HepG2 (cell line): ENCODE results near the gene UBE2M. TPM values are rescaled to one million over a fixed set of nuclear protein-coding genes. Genes with fewer than 3 reads are reported as not detected.

Source experiments
- ELF1 ChIP-seq: sonication (generic); formaldehyde crosslinking; IDR thresholded peaks from 2 replicates; pipeline ENCODE4 v1.4.0; 2020; ENCODE audit warnings: missing genetic modification reagents
- ELF4 ChIP-seq: sonication (generic); formaldehyde crosslinking; IDR thresholded peaks from 2 replicates; pipeline ENCODE4 v1.5.0; 2020; ENCODE audit warnings: missing genetic modification reagents, mild to moderate bottlenecking, moderate library complexity, borderline replicate concordance
- HNF4G ChIP-seq, 2 experiments: sonication (generic) in 1 of 2; formaldehyde crosslinking in 1 of 2; IDR thresholded peaks; 2 replicates each; pipeline versions ENCODE4 v1.4.0 to v1.6.1; 2011 to 2020; ENCODE audit warnings: borderline replicate concordance in 2 of 2, low read depth in 2 of 2, mild to moderate bottlenecking in 2 of 2, low read length in 1 of 2, missing genetic modification reagents in 1 of 2, moderate library complexity in 1 of 2
- MZF1 ChIP-seq: sonication (generic); formaldehyde crosslinking; IDR thresholded peaks from 2 replicates; pipeline ENCODE4 v1.8.1; 2023; ENCODE audit warnings: mild to moderate bottlenecking, missing genetic modification reagents, borderline replicate concordance
- YY1 ChIP-seq: IDR thresholded peaks from 2 replicates; pipeline ENCODE4 v1.6.1; 2011; ENCODE audit warnings: low read length, low read depth, moderate library complexity, mild to moderate bottlenecking; ENCODE audit not compliant: insufficient read depth, insufficient replicate concordance
- ZBTB39 ChIP-seq: sonication (generic); formaldehyde crosslinking; IDR thresholded peaks from 2 replicates; pipeline ENCODE4 v1.5.0; 2020; ENCODE audit warnings: missing genetic modification reagents
- ZNF44 ChIP-seq: sonication (generic); formaldehyde crosslinking; IDR thresholded peaks from 2 replicates; pipeline ENCODE4 v1.5.1; 2020; ENCODE audit warnings: mild to moderate bottlenecking, missing genetic modification reagents
- ZNF543 ChIP-seq: sonication (generic); formaldehyde crosslinking; IDR thresholded peaks from 2 replicates; pipeline ENCODE4 v1.4.0; 2020; ENCODE audit warnings: mild to moderate bottlenecking, missing genetic modification reagents
- ZNF574 ChIP-seq: sonication (generic); formaldehyde crosslinking; IDR thresholded peaks from 2 replicates; pipeline ENCODE4 v1.4.0; 2020; ENCODE audit warnings: missing genetic modification reagents
- polyA plus RNA-seq, 8 experiments: library from polyadenylated mRNA; depleted of rRNA in 3 of 8; stranded (reverse) in 7 of 8; unstranded in 1 of 8; fragments of >200 nt; fragmentation: Illumina TruSeq in 4 of 8; extraction: Trizol in 4 of 8; gene quantifications; 2 replicates each; pipeline versions ENCODE4 v1.2.1 to v1.2.3, GENCODE V29; 2011 to 2016; ENCODE audit warnings: low read depth in 4 of 8, missing spikeins in 1 of 8, mixed read lengths in 1 of 8; ENCODE audit not compliant: insufficient read depth in 1 of 8
- total RNA-seq, 5 experiments: library from RNA; depleted of rRNA; stranded (reverse); fragments of >200 nt; fragmentation: Illumina TruSeq; extraction: Trizol; gene quantifications; 2 replicates each; pipeline ENCODE4 v1.2.3, GENCODE V29; 2016; ENCODE audit warnings: low read depth in 1 of 5
- TF ChIP-seq, protein P1 (sequence below): sonication (generic); formaldehyde crosslinking; IDR thresholded peaks from 2 replicates; pipeline ENCODE4 v1.9.0; 2022; ENCODE audit warnings: low read depth, missing genetic modification reagents
- TF ChIP-seq, protein P2 (sequence below): sonication (generic); formaldehyde crosslinking; IDR thresholded peaks from 2 replicates; pipeline ENCODE4 v1.5.1; 2020; ENCODE audit warnings: mild to moderate bottlenecking, missing genetic modification reagents, moderate library complexity
- TF ChIP-seq, protein P3 (sequence below): sonication (generic); formaldehyde crosslinking; IDR thresholded peaks from 2 replicates; pipeline ENCODE4 v1.8.0; 2022; ENCODE audit warnings: missing genetic modification reagents, low read depth, mild to moderate bottlenecking, borderline replicate concordance

Gene UBE2M
- total and polyA plus RNA-seq, 2 of the 13 experiments (the other 11 are each of a cell fraction or from before 2014, with no cell fraction given), result 36.2 to 50.3 TPM

- TF ChIP-seq ZBTB39 (CRISPR knock-in tag) (peak; percentile 33; the same call in 1 of the 2 replicates), ZNF44 (CRISPR knock-in tag) (peak; percentile 81; the same call in 1 of the 2 replicates), ELF4 (CRISPR knock-in tag) (peak; percentile 82; the same call in 1 of the 2 replicates), MZF1 (CRISPR knock-in tag) (peak; percentile 34; the same call in 1 of the 2 replicates), ZNF574 (CRISPR knock-in tag) (peak; percentile 64), YY1 (peak; percentile 87), ELF1 (peak; percentile 86), HNF4G (IDR thresholded peaks at IDR 0.05; ENCODE audit: borderline replicate concordance, low read depth, low read length) (no peak), HNF4G (CRISPR knock-in tag; IDR thresholded peaks at IDR 0.05; ENCODE audit: borderline replicate concordance, low read depth) (0 out of 2 replicates have a peak, but pooled peaks have one; percentile 24), ZNF543 (CRISPR knock-in tag) (peak; percentile 34; the same call in 1 of the 2 replicates)
- TF ChIP-seq, protein P1, sequence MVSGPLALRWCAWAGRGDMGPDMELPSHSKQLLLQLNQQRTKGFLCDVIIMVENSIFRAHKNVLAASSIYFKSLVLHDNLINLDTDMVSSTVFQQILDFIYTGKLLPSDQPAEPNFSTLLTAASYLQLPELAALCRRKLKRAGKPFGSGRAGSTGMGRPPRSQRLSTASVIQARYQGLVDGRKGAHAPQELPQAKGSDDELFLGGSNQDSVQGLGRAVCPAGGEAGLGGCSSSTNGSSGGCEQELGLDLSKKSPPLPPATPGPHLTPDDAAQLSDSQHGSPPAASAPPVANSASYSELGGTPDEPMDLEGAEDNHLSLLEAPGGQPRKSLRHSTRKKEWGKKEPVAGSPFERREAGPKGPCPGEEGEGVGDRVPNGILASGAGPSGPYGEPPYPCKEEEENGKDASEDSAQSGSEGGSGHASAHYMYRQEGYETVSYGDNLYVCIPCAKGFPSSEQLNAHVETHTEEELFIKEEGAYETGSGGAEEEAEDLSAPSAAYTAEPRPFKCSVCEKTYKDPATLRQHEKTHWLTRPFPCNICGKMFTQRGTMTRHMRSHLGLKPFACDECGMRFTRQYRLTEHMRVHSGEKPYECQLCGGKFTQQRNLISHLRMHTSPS (CRISPR knock-in tag), result 0 out of 2 replicates have a peak, but pooled peaks have one; percentile 31
- TF ChIP-seq, protein P2, sequence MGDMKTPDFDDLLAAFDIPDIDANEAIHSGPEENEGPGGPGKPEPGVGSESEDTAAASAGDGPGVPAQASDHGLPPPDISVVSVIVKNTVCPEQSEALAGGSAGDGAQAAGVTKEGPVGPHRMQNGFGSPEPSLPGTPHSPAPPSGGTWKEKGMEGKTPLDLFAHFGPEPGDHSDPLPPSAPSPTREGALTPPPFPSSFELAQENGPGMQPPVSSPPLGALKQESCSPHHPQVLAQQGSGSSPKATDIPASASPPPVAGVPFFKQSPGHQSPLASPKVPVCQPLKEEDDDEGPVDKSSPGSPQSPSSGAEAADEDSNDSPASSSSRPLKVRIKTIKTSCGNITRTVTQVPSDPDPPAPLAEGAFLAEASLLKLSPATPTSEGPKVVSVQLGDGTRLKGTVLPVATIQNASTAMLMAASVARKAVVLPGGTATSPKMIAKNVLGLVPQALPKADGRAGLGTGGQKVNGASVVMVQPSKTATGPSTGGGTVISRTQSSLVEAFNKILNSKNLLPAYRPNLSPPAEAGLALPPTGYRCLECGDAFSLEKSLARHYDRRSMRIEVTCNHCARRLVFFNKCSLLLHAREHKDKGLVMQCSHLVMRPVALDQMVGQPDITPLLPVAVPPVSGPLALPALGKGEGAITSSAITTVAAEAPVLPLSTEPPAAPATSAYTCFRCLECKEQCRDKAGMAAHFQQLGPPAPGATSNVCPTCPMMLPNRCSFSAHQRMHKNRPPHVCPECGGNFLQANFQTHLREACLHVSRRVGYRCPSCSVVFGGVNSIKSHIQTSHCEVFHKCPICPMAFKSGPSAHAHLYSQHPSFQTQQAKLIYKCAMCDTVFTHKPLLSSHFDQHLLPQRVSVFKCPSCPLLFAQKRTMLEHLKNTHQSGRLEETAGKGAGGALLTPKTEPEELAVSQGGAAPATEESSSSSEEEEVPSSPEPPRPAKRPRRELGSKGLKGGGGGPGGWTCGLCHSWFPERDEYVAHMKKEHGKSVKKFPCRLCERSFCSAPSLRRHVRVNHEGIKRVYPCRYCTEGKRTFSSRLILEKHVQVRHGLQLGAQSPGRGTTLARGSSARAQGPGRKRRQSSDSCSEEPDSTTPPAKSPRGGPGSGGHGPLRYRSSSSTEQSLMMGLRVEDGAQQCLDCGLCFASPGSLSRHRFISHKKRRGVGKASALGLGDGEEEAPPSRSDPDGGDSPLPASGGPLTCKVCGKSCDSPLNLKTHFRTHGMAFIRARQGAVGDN, result peak; percentile 89
- TF ChIP-seq, protein P3, sequence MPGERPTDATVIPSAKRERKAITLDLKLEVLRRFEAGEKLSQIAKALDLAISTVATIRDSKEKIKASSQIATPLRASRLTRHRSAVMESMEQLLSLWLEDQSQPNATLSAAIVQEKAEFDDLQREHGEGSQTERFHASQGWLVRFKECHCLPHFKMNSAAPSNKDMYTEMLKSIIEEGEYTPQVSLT (CRISPR knock-in tag), result no peak
These were observed 14.6 kb upstream of the UBE2M start, which contains the start of gene MZF1 (continued) for GRCh38 chr19:58572818-58573657.
